Loucy (cell line): ENCODE results near the gene SUDS3.

Experiments
- EZH2phosphoT487 ChIP-seq: fragments of 200-600 bp; IDR thresholded peaks from 2 replicates; pipeline ENCODE4 v1.6.1; 2018; ENCODE audit warnings: antibody characterized with exemption, mild to moderate bottlenecking, moderate library complexity, borderline replicate concordance
- TF ChIP-seq, protein P1 (sequence below): fragments of 200-600 bp; sonication (generic); conservative IDR thresholded peaks from 2 replicates; pipeline ENCODE4 v1.5.1; 2014; ENCODE audit warnings: mild to moderate bottlenecking, antibody characterized with exemption, low read length

DNA sequence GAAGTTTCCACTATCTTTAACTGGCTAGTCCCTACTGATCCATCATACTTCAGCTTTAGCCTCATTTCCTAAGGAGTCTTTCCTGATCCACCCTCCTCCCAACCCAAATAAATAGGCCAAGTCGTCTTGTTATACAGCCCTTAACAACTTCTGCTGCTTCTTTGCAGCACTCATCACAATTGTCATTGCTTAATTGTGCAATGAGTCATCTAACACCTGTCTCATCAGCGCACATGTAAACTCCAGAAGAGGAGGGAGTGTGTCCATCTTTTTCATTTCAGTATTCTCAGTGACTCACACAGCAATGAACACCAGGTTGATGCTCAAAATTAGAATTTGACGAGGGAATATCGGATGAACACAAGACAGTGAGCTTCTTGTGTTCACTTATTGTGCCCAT lies 87.3 kb downstream of the SUDS3 start:
- TF ChIP-seq EZH2phosphoT487, result no peak
- TF ChIP-seq, protein P1, sequence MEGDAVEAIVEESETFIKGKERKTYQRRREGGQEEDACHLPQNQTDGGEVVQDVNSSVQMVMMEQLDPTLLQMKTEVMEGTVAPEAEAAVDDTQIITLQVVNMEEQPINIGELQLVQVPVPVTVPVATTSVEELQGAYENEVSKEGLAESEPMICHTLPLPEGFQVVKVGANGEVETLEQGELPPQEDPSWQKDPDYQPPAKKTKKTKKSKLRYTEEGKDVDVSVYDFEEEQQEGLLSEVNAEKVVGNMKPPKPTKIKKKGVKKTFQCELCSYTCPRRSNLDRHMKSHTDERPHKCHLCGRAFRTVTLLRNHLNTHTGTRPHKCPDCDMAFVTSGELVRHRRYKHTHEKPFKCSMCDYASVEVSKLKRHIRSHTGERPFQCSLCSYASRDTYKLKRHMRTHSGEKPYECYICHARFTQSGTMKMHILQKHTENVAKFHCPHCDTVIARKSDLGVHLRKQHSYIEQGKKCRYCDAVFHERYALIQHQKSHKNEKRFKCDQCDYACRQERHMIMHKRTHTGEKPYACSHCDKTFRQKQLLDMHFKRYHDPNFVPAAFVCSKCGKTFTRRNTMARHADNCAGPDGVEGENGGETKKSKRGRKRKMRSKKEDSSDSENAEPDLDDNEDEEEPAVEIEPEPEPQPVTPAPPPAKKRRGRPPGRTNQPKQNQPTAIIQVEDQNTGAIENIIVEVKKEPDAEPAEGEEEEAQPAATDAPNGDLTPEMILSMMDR, result no peak
